Measurements from ENCODE around the gene ZNF518B.

Gene ZNF518B

GRCh38 chr4:10470505-10470904 is 13.3 kb upstream of the ZNF518B start:
- Histone ChIP-seq H3K9me3 (replicated peaks; ENCODE audit: insufficient read depth, low read length) (no peaks in the 10 kb centered on the region), H3K4me2 (ENCODE audit: low read depth, low read length) (no peak overlapping the region), H3K9ac (ENCODE audit: low read length) (no peak overlapping the region), H3K27me3 (replicated peaks; ENCODE audit: insufficient read depth, low read length) (no peaks in the 10 kb centered on the region), H3K4me3 (ENCODE audit: low read length) (no peak overlapping the region), H3K79me2 (ENCODE audit: low read length) (no peaks in the 10 kb centered on the region), H3F3A (ENCODE audit: insufficient read depth, low read length) (no peaks in the 10 kb centered on the region), H4K20me1 (ENCODE audit: insufficient read depth, low read length) (no peaks in the 10 kb centered on the region), H2AFZ (ENCODE audit: low read length) (no peak overlapping the region), H3K36me3 (replicated peaks; ENCODE audit: insufficient read depth, low read length) (no peaks in the 10 kb centered on the region), H3K4me1 (ENCODE audit: low read length) (no peaks in the 10 kb centered on the region), H3K27ac (ENCODE audit: low read length) (no peak overlapping the region), H3K9me2 (replicated peaks; ENCODE audit: insufficient read depth, low read length) (no peaks in the 10 kb centered on the region)
- no peak for TF ChIP-seq EZH2phosphoT487 (IDR thresholded peaks at IDR 0.05; ENCODE audit: low read length)
- no peak for TF ChIP-seq CTCF (IDR thresholded peaks at IDR 0.05; ENCODE audit: low read length)
- no peak for TF ChIP-seq EZH2 (optimal IDR thresholded peaks at IDR 0.05; ENCODE audit: low read depth, low read length)
- DNase-seq: no peak

- no peaks in the 10 kb centered on the region for H3F3A ChIP-seq (ENCODE audit: insufficient read depth, low read length)
- H3K4me1 ChIP-seq (ENCODE audit: low read length): no peaks in the 10 kb centered on the region
- H3K79me2 ChIP-seq (ENCODE audit: low read length): no peaks in the 10 kb centered on the region
- no peak for TF ChIP-seq CTCF (IDR thresholded peaks at IDR 0.05; ENCODE audit: low read length)
- no peak for TF ChIP-seq EZH2 (optimal IDR thresholded peaks at IDR 0.05; ENCODE audit: low read depth, low read length)
- TF ChIP-seq EZH2phosphoT487 (IDR thresholded peaks at IDR 0.05; ENCODE audit: low read length): no peak
- H3K9ac ChIP-seq (ENCODE audit: low read length): no peak overlapping the region
- H4K20me1 ChIP-seq (ENCODE audit: insufficient read depth, low read length): no peaks in the 10 kb centered on the region
- no peak for DNase-seq
- H3K4me3 ChIP-seq (ENCODE audit: low read length): no peak overlapping the region
- H3K27ac ChIP-seq (ENCODE audit: low read length): no peak overlapping the region
- no peaks in the 10 kb centered on the region for H3K9me3 ChIP-seq (replicated peaks; ENCODE audit: insufficient read depth, low read length)
- H3K9me2 ChIP-seq (replicated peaks; ENCODE audit: insufficient read depth, low read length): no peaks in the 10 kb centered on the region
- no peak overlapping the region for H3K4me2 ChIP-seq (ENCODE audit: low read depth, low read length)
- H2AFZ ChIP-seq (ENCODE audit: low read length): no peak overlapping the region
- H3K27me3 ChIP-seq (replicated peaks; ENCODE audit: insufficient read depth, low read length): no peaks in the 10 kb centered on the region
- H3K36me3 ChIP-seq (replicated peaks; ENCODE audit: insufficient read depth, low read length): no peaks in the 10 kb centered on the region
These were observed 8.9 kb upstream of the ZNF518B start for GRCh38 chr4:10466161-10466560.

GRCh38 chr4:10462876-10463275 is 5.7 kb upstream of the ZNF518B start:
- H3K9me2 ChIP-seq (replicated peaks; ENCODE audit: insufficient read depth, low read length): no peaks in the 10 kb centered on the region
- H3K9ac ChIP-seq (ENCODE audit: low read length): no peak overlapping the region
- no peaks in the 10 kb centered on the region for H4K20me1 ChIP-seq (ENCODE audit: insufficient read depth, low read length)
- no peak overlapping the region for H3K4me3 ChIP-seq (ENCODE audit: low read length)
- no peak overlapping the region for H3K4me2 ChIP-seq (ENCODE audit: low read depth, low read length)
- no peaks in the 10 kb centered on the region for H3K36me3 ChIP-seq (replicated peaks; ENCODE audit: insufficient read depth, low read length)
- H3K4me1 ChIP-seq (ENCODE audit: low read length): no peaks in the 10 kb centered on the region
- DNase-seq: no peak
- H3K27ac ChIP-seq (ENCODE audit: low read length): no peak overlapping the region
- no peak overlapping the region for H2AFZ ChIP-seq (ENCODE audit: low read length)
- H3F3A ChIP-seq (ENCODE audit: insufficient read depth, low read length): no peaks in the 10 kb centered on the region
- no peaks in the 10 kb centered on the region for H3K9me3 ChIP-seq (replicated peaks; ENCODE audit: insufficient read depth, low read length)
- TF ChIP-seq EZH2phosphoT487 (IDR thresholded peaks at IDR 0.05; ENCODE audit: low read length) (no peak), EZH2 (optimal IDR thresholded peaks at IDR 0.05; ENCODE audit: low read depth, low read length) (no peak), CTCF (IDR thresholded peaks at IDR 0.05; ENCODE audit: low read length) (no peak)
- no peaks in the 10 kb centered on the region for H3K79me2 ChIP-seq (ENCODE audit: low read length)
- H3K27me3 ChIP-seq (replicated peaks; ENCODE audit: insufficient read depth, low read length): 0 out of 2 replicates have a peak, but pooled peaks cover 5% of the 10 kb centered on the region
